Measurements from ENCODE around the gene MXRA8.

The MXRA8 gene

DNA sequence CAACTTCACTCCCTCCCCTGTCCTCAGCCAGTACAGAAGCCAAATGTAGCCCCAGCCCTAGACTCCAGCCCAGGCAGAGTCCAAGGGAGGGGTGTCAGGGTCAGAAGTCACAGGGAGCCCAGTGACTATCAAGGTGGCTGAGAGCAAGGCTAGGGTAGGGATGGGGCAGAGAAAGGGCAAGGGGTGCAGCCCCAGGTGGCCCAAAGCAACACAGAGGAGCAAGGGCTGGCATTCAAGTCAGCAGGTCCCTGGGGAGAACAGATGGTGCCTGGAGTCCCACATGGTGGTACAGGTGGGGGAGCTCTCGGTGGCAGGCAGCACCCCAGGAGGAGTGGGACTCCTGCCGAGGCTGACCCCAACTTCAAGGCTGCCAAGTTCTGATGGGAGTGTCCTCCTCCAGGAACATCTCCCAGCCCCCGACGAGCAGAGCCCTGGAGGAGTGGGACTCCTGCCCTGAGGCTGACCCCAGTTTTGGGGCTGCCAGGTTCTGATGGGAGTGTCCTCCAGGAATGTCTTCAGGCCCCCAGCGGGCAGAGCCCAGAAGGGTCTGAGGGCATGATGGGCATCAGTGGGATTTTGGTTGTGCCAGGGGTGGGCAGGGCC, 5.5 kb downstream of the MXRA8 start:
- no peak overlapping the region for H2BK15ac ChIP-seq (replicated peaks; ENCODE audit: low read depth)
- WGBS (ENCODE audit: extremely low coverage, insufficient coverage, low lambda C conversion rate), result no CpG with 5 or more reads among the region's 5 CpGs
- H3K23ac ChIP-seq (ENCODE audit: low read length), result no peak overlapping the region
- no peak overlapping the region for H3K4me2 ChIP-seq (ENCODE audit: low read length)
- peak overlapping the region; percentile 2 for H3K9ac ChIP-seq (ENCODE audit: low read length)
- no peaks in the 10 kb centered on the region for H3K4me1 ChIP-seq (ENCODE audit: control insufficient read depth, low read depth, low read length)
- no peak overlapping the region for H3K18ac ChIP-seq (ENCODE audit: low read length)
- peak overlapping the region; percentile 44 for H3K56ac ChIP-seq (ENCODE audit: low read length)
- no peak overlapping the region for H3K4ac ChIP-seq (ENCODE audit: low read depth, low read length)
- no peak for DNase-seq
- H2BK5ac ChIP-seq (ENCODE audit: low read length), result no peak overlapping the region
- no peak overlapping the region for H3K27ac ChIP-seq (ENCODE audit: low read depth, low read length)
- H3K79me1 ChIP-seq (ENCODE audit: low read length), result no peaks in the 10 kb centered on the region
- H2BK120ac ChIP-seq (ENCODE audit: low read depth, low read length), result no peak overlapping the region
- no peak overlapping the region for H4K8ac ChIP-seq (ENCODE audit: low read depth, low read length)
- H3K27me3 ChIP-seq (ENCODE audit: insufficient read depth, low read length, poor library complexity), result peaks cover 6% of the 10 kb centered on the region
- no peaks in the 10 kb centered on the region for H3K79me2 ChIP-seq (ENCODE audit: control insufficient read depth, insufficient read depth, low read length)
- no peak overlapping the region for H2AK5ac ChIP-seq (ENCODE audit: low read length)
- no peaks in the 10 kb centered on the region for H3K36me3 ChIP-seq (ENCODE audit: control insufficient read depth, insufficient read depth, low read length)
- no peak overlapping the region for H4K5ac ChIP-seq (ENCODE audit: low read length)
- no peak overlapping the region for H3K4me3 ChIP-seq (ENCODE audit: low read length)

DNA sequence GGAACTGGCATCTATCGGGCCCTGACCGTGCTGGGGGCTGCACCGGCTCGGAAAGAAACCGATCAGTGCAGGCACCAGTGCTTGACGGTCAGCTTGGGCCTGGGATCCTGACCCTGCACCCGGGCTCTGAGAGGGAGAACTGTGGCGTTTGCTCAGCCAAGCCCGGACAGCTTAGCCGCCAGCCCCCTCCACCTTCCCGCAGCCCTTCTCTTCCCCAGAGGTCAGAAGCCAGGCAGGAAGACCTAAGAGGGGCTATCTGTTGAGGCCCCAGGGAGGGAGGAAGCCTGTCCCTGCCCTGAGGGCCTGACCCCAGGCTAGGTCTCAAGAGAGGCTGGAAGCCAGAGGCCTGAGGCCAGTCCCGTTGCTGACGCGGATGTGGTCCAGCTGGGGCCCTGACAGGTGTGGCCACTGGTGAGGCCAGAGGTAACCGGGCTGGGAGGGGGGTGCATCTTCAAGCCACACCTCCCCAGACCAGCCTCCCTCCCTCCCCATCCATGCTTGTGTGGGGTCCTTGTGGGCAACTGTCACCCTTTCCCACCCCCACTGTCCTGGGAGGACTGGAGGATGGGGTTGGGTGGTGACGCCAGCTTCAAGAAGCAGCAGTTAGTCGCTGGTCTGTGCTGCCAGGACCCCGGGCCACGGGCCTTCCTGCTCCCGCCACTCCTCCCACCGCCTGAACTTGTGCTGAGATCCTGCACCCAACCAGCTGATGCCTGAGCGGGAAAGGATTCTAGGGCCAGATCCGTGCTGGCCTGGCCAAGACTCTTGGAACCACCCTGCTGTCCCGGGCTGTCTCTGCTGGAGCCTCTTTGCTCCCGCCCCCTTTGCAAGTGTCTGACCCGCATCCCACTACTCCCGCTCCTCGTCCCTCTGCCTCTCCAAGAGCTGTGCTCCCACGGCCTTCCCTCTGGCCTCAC, 6.6 kb downstream of the MXRA8 start:
- no peak overlapping the region for H3K27ac ChIP-seq (ENCODE audit: low read depth, low read length)
- DNase-seq, result no peak
- no peak overlapping the region for H2BK5ac ChIP-seq (ENCODE audit: low read length)
- WGBS (ENCODE audit: extremely low coverage, insufficient coverage, low lambda C conversion rate), result no CpG with 5 or more reads among the region's 29 CpGs
- H3K56ac ChIP-seq (ENCODE audit: low read length), result peak overlapping the region; percentile 76
- H3K4me2 ChIP-seq (ENCODE audit: low read length), result no peak overlapping the region
- no peak overlapping the region for H2AK5ac ChIP-seq (ENCODE audit: low read length)
- H3K27me3 ChIP-seq (ENCODE audit: insufficient read depth, low read length, poor library complexity), result peaks cover 6% of the 10 kb centered on the region
- H3K9ac ChIP-seq (ENCODE audit: low read length), result peak overlapping the region; percentile 54
- H3K79me1 ChIP-seq (ENCODE audit: low read length), result peaks cover 3% of the 10 kb centered on the region
- H4K8ac ChIP-seq (ENCODE audit: low read depth, low read length), result no peak overlapping the region
- no peak overlapping the region for H2BK120ac ChIP-seq (ENCODE audit: low read depth, low read length)
- no peak overlapping the region for H4K5ac ChIP-seq (ENCODE audit: low read length)
- H3K4me3 ChIP-seq (ENCODE audit: low read length), result no peak overlapping the region
- no peak overlapping the region for H3K4ac ChIP-seq (ENCODE audit: low read depth, low read length)
- H3K36me3 ChIP-seq (ENCODE audit: control insufficient read depth, insufficient read depth, low read length), result no peaks in the 10 kb centered on the region
- no peak overlapping the region for H2BK15ac ChIP-seq (replicated peaks; ENCODE audit: low read depth)
- peaks cover 2% of the 10 kb centered on the region for H3K4me1 ChIP-seq (ENCODE audit: control insufficient read depth, low read depth, low read length)
- peak overlapping the region; percentile 80 for H3K23ac ChIP-seq (ENCODE audit: low read length)
- no peak overlapping the region for H3K18ac ChIP-seq (ENCODE audit: low read length)
- peaks cover 5% of the 10 kb centered on the region for H3K79me2 ChIP-seq (ENCODE audit: control insufficient read depth, insufficient read depth, low read length)

DNA sequence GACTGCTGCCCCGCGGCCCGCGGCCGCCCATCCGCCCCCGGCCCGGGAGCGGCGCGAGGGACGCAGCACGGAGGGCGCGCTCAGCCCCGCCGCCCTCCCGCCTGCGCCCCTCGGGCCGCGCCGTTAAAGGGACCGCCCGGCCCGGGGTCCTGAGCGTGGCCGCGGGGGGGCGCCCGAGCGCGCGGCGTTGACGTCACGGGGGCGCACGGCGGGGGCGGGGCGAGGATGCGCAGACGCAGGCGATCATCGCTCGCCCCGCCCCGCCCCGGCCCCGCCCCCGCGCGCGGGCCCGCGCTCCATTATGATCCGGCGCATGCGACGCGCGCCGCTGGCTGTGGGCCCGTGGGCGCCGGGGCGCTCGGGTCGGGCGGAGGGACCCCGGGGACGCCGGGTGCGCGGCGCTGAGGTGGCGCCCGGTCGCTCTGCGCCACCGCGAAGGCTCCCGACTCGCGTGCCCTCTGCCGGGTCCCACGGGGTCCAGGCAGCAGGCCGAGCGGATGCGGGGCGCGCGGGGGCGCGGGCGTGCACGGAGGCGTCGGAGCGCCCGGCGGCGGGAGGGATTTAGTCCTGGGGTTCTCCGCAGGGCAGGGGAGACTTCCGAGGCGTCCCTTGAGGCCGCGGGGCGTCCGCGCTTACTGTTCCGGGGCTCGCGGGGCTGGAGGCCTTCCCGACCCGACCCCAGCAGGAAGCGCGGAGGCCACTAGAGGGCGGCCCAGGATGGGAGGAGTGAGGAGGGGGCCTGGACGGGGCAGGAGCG, 8.9 kb downstream of the MXRA8 start, which contains the start of gene DVL1:
Gene DVL1, minus strand, starts transcription at position 163 of the 757 bp plus-strand sequence. CDS start 353 bp downstream, outside the sequence.
- no peak within 1 kb of the TSS for H4K5ac ChIP-seq (ENCODE audit: low read length)
- H3K4me2 ChIP-seq (ENCODE audit: low read length), result peak within 1 kb of the TSS; percentile 92
- no CpG with 5 or more reads among the region's 122 CpGs for WGBS (ENCODE audit: extremely low coverage, insufficient coverage, low lambda C conversion rate)

DNA sequence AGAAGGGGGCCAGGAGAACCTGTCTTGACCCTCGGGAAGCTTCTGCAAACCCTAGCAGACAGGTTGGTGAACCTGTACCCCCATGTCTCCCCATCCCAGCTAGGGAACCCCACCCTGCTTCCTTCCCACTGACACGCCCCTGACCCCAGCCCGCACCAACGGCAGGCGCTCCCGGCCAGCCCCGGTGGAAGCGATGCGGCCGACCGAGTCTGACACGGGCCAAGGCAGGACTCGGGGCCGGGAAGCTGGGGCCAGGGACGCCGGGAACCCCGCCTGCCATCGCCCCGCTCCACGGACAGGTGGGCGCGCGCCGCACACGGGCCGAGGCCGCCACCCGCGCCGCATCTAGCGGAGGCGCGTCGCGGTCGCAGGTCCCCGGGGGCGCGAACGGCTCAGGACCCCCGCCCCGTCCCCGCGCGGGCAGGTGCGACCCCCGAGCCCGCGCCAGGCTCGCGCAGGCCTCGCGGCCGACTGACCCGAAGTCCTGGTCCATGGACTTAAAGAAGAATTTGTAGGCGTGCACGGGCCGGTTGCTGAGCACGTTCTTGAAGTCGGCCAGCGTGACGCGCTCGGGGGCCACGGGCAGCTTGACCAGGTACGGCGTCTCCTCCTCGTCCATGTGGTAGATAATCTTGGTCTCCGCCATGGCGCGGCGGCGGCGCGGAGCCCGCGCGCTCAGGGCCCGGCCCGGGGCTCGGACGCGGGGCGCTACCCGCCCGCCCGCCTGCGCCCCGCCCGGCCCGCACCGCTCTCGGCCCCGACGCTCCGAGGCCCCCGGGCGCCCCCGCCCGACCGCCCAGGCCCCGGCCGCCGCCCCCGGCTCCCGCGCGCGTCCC, 9.7 kb downstream of the MXRA8 start:
- no peak overlapping the region for H3K27ac ChIP-seq (ENCODE audit: low read depth, low read length)
- H3K4me1 ChIP-seq (ENCODE audit: control insufficient read depth, low read depth, low read length), result peaks cover 2% of the 10 kb centered on the region
- H4K5ac ChIP-seq (ENCODE audit: low read length), result no peak overlapping the region

More for the DNA sequence above, 8.9 kb downstream of the MXRA8 start, which contains the start of gene DVL1:
- peak; percentile 75 for DNase-seq
- Histone ChIP-seq H2AK5ac (ENCODE audit: low read length) (no peak within 1 kb of the TSS), H3K79me1 (ENCODE audit: low read length) (peaks cover 10% of the 10 kb centered on the region), H3K4me3 (ENCODE audit: low read length) (peak within 1 kb of the TSS; percentile 79), H2BK120ac (ENCODE audit: low read depth, low read length) (no peak within 1 kb of the TSS), H3K27me3 (ENCODE audit: insufficient read depth, low read length, poor library complexity) (peaks cover under 1% of the 10 kb centered on the region), H3K56ac (ENCODE audit: low read length) (peak within 1 kb of the TSS; percentile 97), H3K4ac (ENCODE audit: low read depth, low read length) (peak within 1 kb of the TSS; percentile 89), H3K27ac (ENCODE audit: low read depth, low read length) (peak within 1 kb of the TSS; percentile 60), H3K23ac (ENCODE audit: low read length) (peak within 1 kb of the TSS; percentile 89), H2BK15ac (replicated peaks; ENCODE audit: low read depth) (no peak within 1 kb of the TSS), H3K36me3 (ENCODE audit: control insufficient read depth, insufficient read depth, low read length) (no peaks in the 10 kb centered on the region), H2BK5ac (ENCODE audit: low read length) (no peak within 1 kb of the TSS), H3K18ac (ENCODE audit: low read length) (peak within 1 kb of the TSS; percentile 84), H3K9ac (ENCODE audit: low read length) (peak within 1 kb of the TSS; percentile 94), H4K8ac (ENCODE audit: low read depth, low read length) (peak within 1 kb of the TSS; percentile 93), H3K4me1 (ENCODE audit: control insufficient read depth, low read depth, low read length) (peaks cover 2% of the 10 kb centered on the region), H3K79me2 (ENCODE audit: control insufficient read depth, insufficient read depth, low read length) (peaks cover 16% of the 10 kb centered on the region)

More for the DNA sequence above, 9.7 kb downstream of the MXRA8 start:
- H2BK120ac ChIP-seq (ENCODE audit: low read depth, low read length), result no peak overlapping the region
- peak overlapping the region; percentile 94 for H3K56ac ChIP-seq (ENCODE audit: low read length)
- peak overlapping the region; percentile 77 for H4K8ac ChIP-seq (ENCODE audit: low read depth, low read length)
- H3K4me3 ChIP-seq (ENCODE audit: low read length), result peak overlapping the region; percentile 56
- H3K36me3 ChIP-seq (ENCODE audit: control insufficient read depth, insufficient read depth, low read length), result no peaks in the 10 kb centered on the region
- no peak overlapping the region for H2BK15ac ChIP-seq (replicated peaks; ENCODE audit: low read depth)
- WGBS (ENCODE audit: extremely low coverage, insufficient coverage, low lambda C conversion rate), result no CpG with 5 or more reads among the region's 109 CpGs
- peaks cover 10% of the 10 kb centered on the region for H3K79me1 ChIP-seq (ENCODE audit: low read length)
- H3K9ac ChIP-seq (ENCODE audit: low read length), result peak overlapping the region; percentile 92
- peak overlapping the region; percentile 50 for H3K4ac ChIP-seq (ENCODE audit: low read depth, low read length)
- peak overlapping the region; percentile 49 for H3K4me2 ChIP-seq (ENCODE audit: low read length)
- H3K18ac ChIP-seq (ENCODE audit: low read length), result peak overlapping the region; percentile 69
- H2BK5ac ChIP-seq (ENCODE audit: low read length), result no peak overlapping the region
- DNase-seq, result no peak
- no peak overlapping the region for H2AK5ac ChIP-seq (ENCODE audit: low read length)
- H3K27me3 ChIP-seq (ENCODE audit: insufficient read depth, low read length, poor library complexity), result no peaks in the 10 kb centered on the region
- H3K23ac ChIP-seq (ENCODE audit: low read length), result no peak overlapping the region
- H3K79me2 ChIP-seq (ENCODE audit: control insufficient read depth, insufficient read depth, low read length), result peaks cover 16% of the 10 kb centered on the region

Data from mesendoderm (in vitro differentiated cells).